GM12864 (cell line): ENCODE measurements around the gene SNED1.

Experiments used
- DNase-seq: peaks from one replicate; pipeline ENCODE4 v3.0.0-alpha.2; 2011; ENCODE audit warnings: low read depth
- H3K4me3 ChIP-seq: 2 replicates; pipeline ENCODE4 v1.5.1; 2011; ENCODE audit warnings: mild to moderate bottlenecking, low read depth, low read length, control low read depth
- TF ChIP-seq, protein P1 (sequence below): IDR thresholded peaks from 2 replicates; pipeline ENCODE4 v1.5.1; 2011; ENCODE audit warnings: low read depth, mild to moderate bottlenecking, moderate library complexity, low read length, control low read depth, inconsistent platforms; ENCODE audit errors: missing control alignments

SNED1 gene

GRCh38 chr2:241105641-241106040 lies 107.2 kb downstream of the SNED1 start:
- no peak overlapping the region for H3K4me3 ChIP-seq
- TF ChIP-seq, protein P1, sequence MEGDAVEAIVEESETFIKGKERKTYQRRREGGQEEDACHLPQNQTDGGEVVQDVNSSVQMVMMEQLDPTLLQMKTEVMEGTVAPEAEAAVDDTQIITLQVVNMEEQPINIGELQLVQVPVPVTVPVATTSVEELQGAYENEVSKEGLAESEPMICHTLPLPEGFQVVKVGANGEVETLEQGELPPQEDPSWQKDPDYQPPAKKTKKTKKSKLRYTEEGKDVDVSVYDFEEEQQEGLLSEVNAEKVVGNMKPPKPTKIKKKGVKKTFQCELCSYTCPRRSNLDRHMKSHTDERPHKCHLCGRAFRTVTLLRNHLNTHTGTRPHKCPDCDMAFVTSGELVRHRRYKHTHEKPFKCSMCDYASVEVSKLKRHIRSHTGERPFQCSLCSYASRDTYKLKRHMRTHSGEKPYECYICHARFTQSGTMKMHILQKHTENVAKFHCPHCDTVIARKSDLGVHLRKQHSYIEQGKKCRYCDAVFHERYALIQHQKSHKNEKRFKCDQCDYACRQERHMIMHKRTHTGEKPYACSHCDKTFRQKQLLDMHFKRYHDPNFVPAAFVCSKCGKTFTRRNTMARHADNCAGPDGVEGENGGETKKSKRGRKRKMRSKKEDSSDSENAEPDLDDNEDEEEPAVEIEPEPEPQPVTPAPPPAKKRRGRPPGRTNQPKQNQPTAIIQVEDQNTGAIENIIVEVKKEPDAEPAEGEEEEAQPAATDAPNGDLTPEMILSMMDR, result no peak
- DNase-seq, result no peak

DNA sequence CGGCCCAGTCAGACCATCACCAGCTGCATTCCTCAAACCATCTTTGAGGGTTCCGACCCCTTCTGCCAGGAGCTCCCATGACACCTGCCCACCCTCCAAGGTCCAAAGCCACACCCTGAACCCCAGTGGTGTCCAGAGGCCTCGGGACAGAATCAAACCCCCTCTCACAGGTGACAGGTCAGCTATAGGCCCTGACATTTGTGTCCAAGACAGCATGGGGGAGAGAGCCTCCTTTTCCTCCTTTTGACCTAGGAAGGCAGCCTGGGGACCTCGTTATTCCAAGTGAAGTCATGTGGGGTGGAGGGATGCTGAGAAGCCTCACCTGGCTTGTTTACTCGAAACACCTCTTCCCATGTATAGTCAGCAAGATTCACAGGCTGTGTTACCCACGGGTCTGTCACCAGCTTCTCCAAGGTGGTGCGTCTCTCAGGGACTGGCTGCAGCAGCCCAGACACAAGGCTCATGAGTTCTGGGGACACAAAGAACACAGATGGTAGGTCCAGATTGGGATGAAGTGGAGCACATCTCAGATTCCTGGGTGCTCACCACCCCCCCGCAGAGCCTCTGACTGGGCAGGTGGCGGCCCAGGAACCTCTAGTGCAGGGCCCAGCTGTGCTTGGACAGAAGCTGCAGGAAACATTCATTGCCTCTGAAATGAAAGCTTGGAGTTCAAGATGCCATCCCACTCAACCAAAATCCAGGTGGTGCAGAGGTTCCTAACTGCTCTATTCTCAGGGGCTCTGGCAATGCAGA lies 108.8 kb downstream of the SNED1 start:
- no peak for DNase-seq
- no peak overlapping the region for H3K4me3 ChIP-seq
- TF ChIP-seq, protein P1, result no peak

DNA sequence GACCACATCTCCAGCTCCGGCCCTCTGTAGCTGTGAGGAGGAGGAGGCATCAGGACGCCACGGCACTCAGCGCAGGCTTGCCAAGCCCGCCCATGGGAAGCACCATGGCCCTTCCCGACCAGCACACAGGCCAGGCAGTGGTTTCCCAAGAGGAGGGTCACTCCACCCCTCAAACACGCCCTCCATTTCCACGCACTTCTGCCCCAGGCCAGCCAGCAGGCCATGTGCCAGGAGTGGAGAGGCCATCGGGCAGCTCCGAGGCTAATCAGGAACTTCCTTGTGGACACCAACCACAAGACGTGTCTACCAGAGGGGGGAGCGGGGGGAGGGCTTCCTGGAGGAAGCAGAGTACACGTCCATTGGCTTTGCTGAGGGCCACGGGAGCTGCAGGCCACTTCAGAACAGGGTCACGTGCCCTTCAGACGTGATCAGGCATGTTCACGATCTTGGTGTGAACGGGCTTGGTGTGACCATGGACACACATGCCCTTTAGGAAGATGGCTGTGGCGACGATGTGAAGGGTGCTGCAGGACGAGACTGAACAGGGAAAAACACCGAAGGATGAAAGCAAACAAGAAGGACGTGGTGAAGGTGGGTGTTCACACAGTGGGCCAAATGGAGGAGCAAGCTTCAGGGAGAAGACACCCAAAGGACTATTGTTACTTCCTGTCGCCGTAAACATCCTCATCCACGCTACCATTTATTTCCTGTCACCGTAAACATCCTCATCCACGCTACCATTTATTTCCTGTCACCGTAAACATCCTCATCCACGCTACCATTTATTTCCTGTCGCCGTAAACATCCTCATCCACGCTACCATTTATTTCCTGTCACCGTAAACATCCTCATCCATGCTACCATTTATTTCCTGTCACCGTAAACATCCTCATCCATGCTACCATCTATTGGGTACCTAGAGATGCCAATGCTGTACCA lies 110.1 kb downstream of the SNED1 start:
- DNase-seq, result no peak
- H3K4me3 ChIP-seq, result no peak overlapping the region; the same call in 1 of the 2 replicates
- TF ChIP-seq, protein P1, result no peak

DNA sequence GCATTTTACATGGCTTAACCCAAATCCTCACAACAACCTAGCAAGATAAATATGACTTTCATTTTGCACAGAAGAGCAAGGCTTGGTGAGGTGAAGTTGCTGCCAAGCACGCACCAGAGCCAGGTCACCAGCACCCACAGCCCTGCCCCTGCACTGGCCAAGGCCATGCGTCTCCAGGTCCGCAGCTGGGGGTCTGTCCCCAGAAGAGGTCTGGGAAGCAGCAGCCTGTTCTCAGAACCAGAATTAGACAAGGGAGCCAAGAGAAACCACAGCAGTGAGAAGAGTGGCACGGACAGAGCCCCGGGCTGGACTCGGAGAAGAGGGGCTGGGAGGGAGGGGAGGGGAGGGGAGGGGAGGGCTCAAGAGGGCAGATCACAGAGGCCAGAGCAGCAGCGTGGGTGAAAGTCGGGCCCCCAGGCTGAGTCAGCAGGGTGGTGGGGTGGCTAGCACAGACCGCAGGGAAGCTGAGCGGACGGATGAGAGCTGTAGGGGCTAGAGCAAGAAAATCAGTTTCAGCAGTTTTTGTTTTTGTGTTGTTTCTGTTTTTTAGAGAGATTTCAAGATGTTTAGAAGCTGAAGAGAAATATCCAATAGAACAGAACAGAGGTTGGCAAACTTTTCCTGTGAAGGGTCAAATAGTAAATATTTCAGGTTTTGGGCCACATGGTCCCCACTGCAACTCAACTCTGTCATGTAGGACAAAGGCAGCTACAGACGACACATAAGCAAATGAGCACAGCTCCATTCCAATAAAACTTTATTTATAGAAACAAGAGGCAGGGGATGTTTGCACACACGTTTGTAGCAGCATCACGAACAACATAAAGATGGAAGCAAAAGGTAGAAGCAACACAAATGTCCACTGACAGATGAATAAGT lies 111.0 kb downstream of the SNED1 start:
- H3K4me3 ChIP-seq, result peak overlapping the region; percentile 48; the same call in 1 of the 2 replicates
- TF ChIP-seq, protein P1, result no peak
- no peak for DNase-seq

DNA sequence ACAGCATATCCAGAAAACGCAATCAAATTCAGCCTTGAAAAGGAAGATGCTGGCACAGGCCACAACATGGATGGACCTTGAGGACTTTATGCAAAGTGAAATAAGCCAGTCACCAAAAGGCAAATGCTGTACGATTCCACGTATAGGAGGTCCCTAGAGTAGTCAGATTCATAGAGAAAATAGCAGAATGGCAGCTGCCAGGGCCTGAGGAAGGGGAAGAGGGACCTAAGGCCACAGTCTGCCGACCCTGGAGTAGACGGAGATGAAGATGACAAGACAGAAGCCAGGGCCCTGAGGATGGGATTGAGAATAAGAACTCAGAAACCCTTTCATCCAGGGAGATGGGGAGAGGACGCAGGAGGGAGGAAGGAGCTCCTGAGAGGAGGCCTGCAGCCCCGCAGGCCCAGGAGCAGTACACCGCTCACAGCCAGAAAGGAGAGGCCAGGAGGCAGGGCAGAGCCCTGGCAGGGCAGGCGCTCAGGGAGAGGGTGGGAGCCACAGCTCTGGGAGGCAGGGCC lies 111.7 kb downstream of the SNED1 start:
- no peak for DNase-seq
- TF ChIP-seq, protein P1, result no peak
- H3K4me3 ChIP-seq, result peak overlapping the region; percentile 48
